Stimulated activated CD4-positive, alpha-beta T cell treated with anti-CD3 and anti-CD28 coated beads, Interleukin-1b, Interleukin-23, amount 100 ng/mL, for 1 hour (primary cell): Measurements from ENCODE around the gene TAF1L.
"Not testable (repeated sequence)": the region's sequence is repeated elsewhere in the genome, so short reads cannot be mapped to it uniquely, and the experiment has no call there.

ENCODE experiments used
- DNase-seq, 2 donors: peaks; one replicate each; pipeline ENCODE4 v3.0.0-alpha.2; 2020; ENCODE audit warnings: low read depth in 2 of 2

The TAF1L gene

DNA sequence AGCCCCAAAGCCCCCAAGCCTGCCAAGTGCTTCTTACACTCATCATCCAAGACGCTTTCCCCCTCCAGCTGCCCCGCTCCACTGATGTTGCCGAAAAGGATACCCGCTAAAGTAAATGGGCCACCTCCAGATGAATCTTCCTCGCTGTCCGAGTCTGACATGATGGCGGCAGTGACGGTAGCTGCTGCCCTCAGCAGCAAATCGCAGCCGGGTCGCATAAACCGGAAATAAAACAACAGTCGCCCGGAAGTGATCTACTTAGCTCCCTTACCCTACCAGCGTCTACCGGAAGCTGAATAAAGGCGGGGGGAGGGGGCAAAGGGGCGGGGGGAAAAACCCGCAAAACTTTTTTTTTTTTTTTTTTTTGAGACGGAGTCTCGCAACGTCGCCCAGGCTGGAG is at the start of gene TAF1L:
Gene TAF1L, minus strand, starts transcription at position 308 of the 400 bp plus-strand sequence. Its CDS starts 90 bp downstream, at position 218.
- DNase-seq, result no peak

- no peak for DNase-seq
Measured at GRCh38 chr9:32681751-32682150, 46.3 kb upstream of the TAF1L start.

- no peak for DNase-seq
Measured at GRCh38 chr9:32677931-32678330, 42.5 kb upstream of the TAF1L start.

DNA sequence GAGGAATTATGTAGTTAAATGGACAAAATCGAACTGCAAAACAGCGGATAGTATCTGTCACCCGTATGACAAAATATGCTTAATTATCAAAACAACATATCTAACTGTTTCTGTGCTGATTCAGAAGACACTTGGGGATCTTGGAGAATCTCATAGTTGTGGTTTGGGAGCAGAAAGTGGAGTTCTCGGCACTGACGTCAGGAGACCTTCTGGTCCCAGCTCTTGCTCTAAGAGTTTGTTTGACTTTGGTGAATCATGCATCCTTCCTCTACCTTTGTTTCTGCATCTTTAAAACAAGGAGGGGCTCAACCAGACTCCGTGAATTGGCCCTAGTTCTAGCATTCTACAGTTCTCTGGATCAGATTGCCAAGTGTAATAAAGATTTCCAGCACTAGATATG is 37.0 kb upstream of the TAF1L start:
- DNase-seq, result no peak

DNA sequence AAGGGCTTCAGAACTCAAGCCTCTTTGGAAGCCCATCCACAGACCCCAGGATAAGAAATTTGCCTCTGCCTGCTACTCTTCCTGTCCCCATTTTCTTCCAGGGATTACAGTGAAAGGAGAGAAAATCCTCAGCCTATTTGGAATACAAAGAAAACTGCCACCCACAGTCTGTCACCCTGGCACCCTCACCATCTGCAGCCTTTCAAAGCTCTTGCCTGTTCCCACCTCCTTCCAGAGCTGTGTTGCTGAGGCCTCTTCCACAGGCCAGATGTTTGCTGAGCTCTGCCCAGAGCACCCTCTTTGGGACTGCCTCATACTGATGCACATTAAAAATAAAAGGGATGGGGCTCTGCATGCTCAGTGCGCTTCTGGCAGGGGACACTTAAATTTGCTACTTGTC is 35.9 kb upstream of the TAF1L start:
- DNase-seq, result no peak

GRCh38 chr9:32665101-32665500 is 29.6 kb upstream of the TAF1L start:
- DNase-seq, result no peak

- no peak for DNase-seq
Measured at GRCh38 chr9:32663741-32664140, 28.3 kb upstream of the TAF1L start.

GRCh38 chr9:32647671-32648070 is 12.2 kb upstream of the TAF1L start:
- no peak for DNase-seq

GRCh38 chr9:32644698-32645097 is 9.2 kb upstream of the TAF1L start:
- no peak for DNase-seq

GRCh38 chr9:32633151-32633550 is 2.3 kb downstream of the TAF1L start:
- DNase-seq, result not testable (repeated sequence)

GRCh38 chr9:32631991-32632390 is 3.5 kb downstream of the TAF1L start:
- DNase-seq, result no peak

- no peak for DNase-seq
Measured at GRCh38 chr9:32627394-32627954, 8.0 kb downstream of the TAF1L start.

DNA sequence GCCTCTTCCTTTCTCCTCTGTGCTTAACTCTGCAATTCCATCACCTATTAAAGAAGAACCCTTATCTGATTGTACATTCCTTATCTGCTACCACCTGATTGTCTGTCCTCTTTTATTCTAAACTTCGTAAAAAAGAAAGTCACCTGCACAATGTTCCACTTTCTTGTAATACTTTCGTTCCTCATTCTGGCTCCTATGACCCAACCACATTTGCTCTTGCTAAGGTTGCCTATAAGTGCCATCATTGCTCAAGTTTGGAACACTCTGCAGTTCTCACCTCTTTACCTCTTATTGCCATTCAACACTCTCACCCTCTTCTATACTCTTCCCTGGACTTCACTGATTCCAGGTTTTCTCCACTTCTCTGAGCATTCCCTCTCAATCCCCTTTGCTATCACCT is 10.1 kb downstream of the TAF1L start:
- DNase-seq, result no peak

GRCh38 chr9:32622948-32623347 is 12.5 kb downstream of the TAF1L start:
- no peak for DNase-seq

DNA sequence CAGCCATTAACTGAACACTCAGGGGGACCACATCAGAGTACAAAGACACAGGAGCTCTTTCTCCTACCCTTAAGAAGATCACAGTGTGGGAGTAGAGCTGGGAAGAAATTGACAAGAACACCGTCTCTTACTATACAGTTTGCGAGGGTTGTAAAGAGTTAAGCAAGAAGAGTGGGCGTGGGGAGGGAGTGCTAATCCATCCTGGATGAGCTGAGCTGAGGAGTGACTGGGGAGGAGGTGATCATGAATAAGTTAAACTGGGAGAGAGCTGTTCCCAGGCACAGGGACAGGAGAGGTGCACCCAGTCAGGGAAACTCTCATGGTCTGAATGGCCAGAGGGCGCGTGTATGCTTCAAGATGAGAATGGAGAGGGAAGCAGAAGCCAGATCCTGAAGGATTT is 17.2 kb downstream of the TAF1L start:
- no peak for DNase-seq

GRCh38 chr9:32606811-32607210 is 28.7 kb downstream of the TAF1L start:
- DNase-seq, result no peak

DNA sequence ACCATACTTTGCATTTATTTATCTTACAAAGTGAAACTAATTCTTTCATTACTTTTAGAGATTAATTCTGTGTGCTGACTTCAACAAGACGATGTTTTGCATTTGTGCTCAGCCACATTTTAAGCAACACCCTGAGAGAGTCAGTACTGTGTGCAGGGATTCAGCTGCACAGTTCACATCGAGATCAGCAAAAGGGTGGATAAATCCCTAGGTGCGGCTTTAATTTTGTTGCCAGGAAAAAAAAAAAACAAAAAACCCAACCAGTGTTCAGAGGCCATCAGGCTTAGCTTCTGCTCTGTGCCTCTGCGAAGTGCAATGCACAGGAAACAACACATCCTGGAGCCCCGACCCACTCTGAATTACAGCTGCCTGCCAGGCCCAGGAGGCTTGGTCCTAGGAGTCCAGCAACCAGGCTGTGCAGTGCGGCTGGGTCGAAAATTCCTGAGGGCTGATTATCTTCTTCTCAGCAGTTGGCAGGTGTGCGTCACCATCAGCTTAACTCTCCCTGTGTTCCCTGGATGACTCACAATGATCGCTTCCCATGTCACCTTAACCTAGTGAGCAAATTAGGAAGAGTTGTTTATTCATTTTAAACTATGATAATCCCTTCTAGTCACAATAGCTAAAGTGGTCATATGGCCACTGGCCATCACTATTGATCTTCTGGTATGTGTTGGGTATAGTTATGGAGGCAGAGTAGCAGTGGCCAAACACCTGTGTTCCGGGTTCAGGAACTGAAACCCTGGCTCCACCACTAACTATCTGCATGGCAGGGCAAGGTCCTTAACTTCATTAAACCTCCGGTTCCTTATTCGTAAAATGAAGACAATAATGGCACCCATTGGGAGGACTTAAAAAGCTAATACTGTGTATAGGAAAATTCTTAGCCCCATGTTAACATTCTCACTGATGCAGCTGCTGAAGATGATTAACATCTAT is 31.3 kb downstream of the TAF1L start:
- DNase-seq, result no peak

DNA sequence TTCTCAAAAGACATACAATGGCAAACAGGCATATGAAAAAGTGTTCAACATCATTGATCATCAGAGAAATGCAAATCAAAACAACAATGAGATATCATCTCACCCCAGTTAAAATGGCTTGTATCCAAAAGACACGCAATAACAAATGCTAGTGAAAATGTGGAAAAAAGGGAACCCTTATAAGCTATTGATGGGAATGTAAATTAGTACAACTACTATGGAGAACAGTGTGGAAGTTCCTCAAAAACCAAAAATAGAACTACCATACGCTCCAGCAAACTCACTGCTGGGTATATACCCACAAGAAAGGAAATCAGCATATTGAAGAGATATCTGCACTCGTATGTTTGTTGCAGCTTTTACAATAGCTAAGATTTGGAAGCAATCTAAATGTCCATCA is 36.4 kb downstream of the TAF1L start:
- DNase-seq, result not testable (repeated sequence)

DNA sequence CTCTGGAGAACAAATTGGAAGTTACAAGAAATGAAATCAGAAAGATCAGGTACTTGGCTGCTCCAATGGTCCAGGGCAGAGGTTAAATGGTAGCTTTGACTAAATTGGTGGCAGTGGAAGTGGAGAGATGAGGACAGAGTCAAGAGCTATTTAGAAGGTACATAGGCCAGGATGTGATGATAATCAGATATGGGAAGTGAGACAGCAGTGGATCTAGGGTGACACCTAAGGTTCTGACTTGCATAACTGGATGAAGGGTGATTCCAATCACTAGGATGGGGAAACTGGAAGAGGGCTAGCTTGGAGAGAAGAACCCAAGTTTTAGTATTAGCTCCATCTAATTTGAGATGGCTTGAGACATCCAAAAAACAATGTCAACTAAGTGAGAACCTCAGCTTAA is 38.5 kb downstream of the TAF1L start:
- no peak for DNase-seq

- DNase-seq, result no peak
Measured at GRCh38 chr9:32596096-32596865, 39.2 kb downstream of the TAF1L start.

GRCh38 chr9:32590898-32591297 is 44.6 kb downstream of the TAF1L start:
- DNase-seq, result no peak

DNA sequence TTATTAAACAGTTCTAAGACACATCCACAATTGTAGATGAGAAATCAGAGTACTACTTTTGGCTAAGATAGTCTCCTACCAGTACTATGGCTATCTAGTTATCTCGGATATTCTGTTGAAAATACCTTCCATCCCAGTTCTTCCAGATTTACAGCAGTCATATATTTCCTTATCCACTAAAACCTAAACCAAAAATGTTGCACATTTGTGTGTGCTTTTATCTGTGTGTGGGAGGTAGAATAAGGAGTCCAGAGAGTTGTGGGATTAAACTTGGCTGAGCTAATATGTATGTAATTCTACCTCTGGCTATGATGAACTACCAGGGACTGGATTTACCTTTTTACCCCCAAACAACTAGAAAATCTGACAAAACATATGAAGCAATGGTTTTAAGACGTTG is 45.0 kb downstream of the TAF1L start:
- DNase-seq, result no peak
